ENCODE data around the gene SLC36A2. TPM values are rescaled to one million over a fixed set of nuclear protein-coding genes. Genes with fewer than 3 reads are reported as not detected.
"Not testable (repeated sequence)": the region's sequence is repeated elsewhere in the genome, so short reads cannot be mapped to it uniquely, and the experiment has no call there.

Gene SLC36A2
- total RNA-seq, 2 donors from 2014 or later = not detected

GRCh38 chr5:151315998-151316597 lies 31.3 kb downstream of the SLC36A2 start:
- Histone ChIP-seq H3K27ac (no peak overlapping the region), H3K27me3 (no peaks in the 10 kb centered on the region), H3K4me1 (no peaks in the 10 kb centered on the region), H3K36me3 (no peaks in the 10 kb centered on the region), H3K9me3 (peaks cover 0 to 3% of the 10 kb centered on the region in 2 donors), H3K4me3 (no peak overlapping the region)
- TF ChIP-seq CTCF (IDR thresholded peaks at IDR 0.05) = peak; percentile 85 to 88
- peak; percentile 79 for DNase-seq (ENCODE audit: low spot score)

GRCh38 chr5:151313357-151313756 lies 34.0 kb downstream of the SLC36A2 start:
- peaks cover 0 to 12% of the 10 kb centered on the region in 2 donors for H3K9me3 ChIP-seq
- TF ChIP-seq CTCF (IDR thresholded peaks at IDR 0.05) = no peak

GRCh38 chr5:151312756-151313324 lies 34.5 kb downstream of the SLC36A2 start:
- Histone ChIP-seq H3K36me3 (no peaks in the 10 kb centered on the region), H3K4me1 (no peaks in the 10 kb centered on the region), H3K27ac (no peak overlapping the region), H3K9me3 (peaks cover 0 to 12% of the 10 kb centered on the region in 2 donors), H3K27me3 (no peaks in the 10 kb centered on the region), H3K4me3 (no peak overlapping the region)
- no peak for TF ChIP-seq CTCF (IDR thresholded peaks at IDR 0.05)
- DNase-seq (ENCODE audit: low spot score) = no peak

More at GRCh38 chr5:151313357-151313756, 34.0 kb downstream of the SLC36A2 start:
- no peak overlapping the region for H3K27ac ChIP-seq
- no peak for DNase-seq (ENCODE audit: low spot score)
- no peaks in the 10 kb centered on the region for H3K36me3 ChIP-seq
- H3K4me3 ChIP-seq = no peak overlapping the region
- H3K4me1 ChIP-seq = no peaks in the 10 kb centered on the region
- no peaks in the 10 kb centered on the region for H3K27me3 ChIP-seq

GRCh38 chr5:151310932-151311331 lies 36.4 kb downstream of the SLC36A2 start:
- Histone ChIP-seq H3K4me1 (no peaks in the 10 kb centered on the region), H3K4me3 (no peak overlapping the region), H3K9me3 (peaks cover 0 to 12% of the 10 kb centered on the region in 2 donors), H3K27ac (no peak overlapping the region), H3K27me3 (no peaks in the 10 kb centered on the region), H3K36me3 (no peaks in the 10 kb centered on the region)
- no peak for DNase-seq (ENCODE audit: low spot score)
- TF ChIP-seq CTCF (IDR thresholded peaks at IDR 0.05) = no peak

- H3K9me3 ChIP-seq = peaks cover 0 to 12% of the 10 kb centered on the region in 2 donors
- DNase-seq (ENCODE audit: low spot score); H3K4me1 ChIP-seq: not testable (repeated sequence)
Observed at GRCh38 chr5:151309821-151310220, 37.5 kb downstream of the SLC36A2 start.

GRCh38 chr5:151309266-151309665 lies 38.1 kb downstream of the SLC36A2 start:
- H3K9me3 ChIP-seq = peaks cover 0 to 12% of the 10 kb centered on the region in 2 donors
- H3K4me1 ChIP-seq; H3K36me3 ChIP-seq; DNase-seq (ENCODE audit: low spot score); H3K27ac ChIP-seq; H3K4me3 ChIP-seq; H3K27me3 ChIP-seq: not testable (repeated sequence)

More at GRCh38 chr5:151309821-151310220, 37.5 kb downstream of the SLC36A2 start:
- not testable (repeated sequence) for H3K4me3 ChIP-seq, H3K27me3 ChIP-seq, H3K27ac ChIP-seq, H3K36me3 ChIP-seq

- H3K9me3 ChIP-seq = no peaks in the 10 kb centered on the region
- no peak for DNase-seq (ENCODE audit: low spot score)
- H3K27me3 ChIP-seq = no peaks in the 10 kb centered on the region
- H3K4me1 ChIP-seq = no peaks in the 10 kb centered on the region
- H3K36me3 ChIP-seq = no peaks in the 10 kb centered on the region
- H3K4me3 ChIP-seq = no peak within 1 kb of the TSS
- no peak within 1 kb of the TSS for H3K27ac ChIP-seq
- TF ChIP-seq CTCF (IDR thresholded peaks at IDR 0.05) = no peak
Observed at GRCh38 chr5:151303666-151304065, 43.7 kb downstream of the SLC36A2 start, which contains the start of gene SLC36A3. Gene SLC36A3 (minus strand): TSS chr5:151303766. CDS start chr5:151303354, 412 bp downstream.
